WTC11 (cell line): Measurements from ENCODE around the gene CFAP58. TPM values are rescaled to one million over a fixed set of nuclear protein-coding genes. Genes with fewer than 3 reads are reported as not detected.

ENCODE experiments used
- ATAC-seq: fragments of 200-7000 bp; cut with Tn5 transposase; 2 replicates; pipeline ENCODE4 v1.10.0; 2021; ENCODE audit warnings: mild to moderate bottlenecking, moderate library complexity
- CTCF ChIA-PET: fragments of 300-600 bp; sonication (Branson Sonifier 250); formaldehyde crosslinking; loops from one replicate; lab custom pipeline; 2021; ENCODE audit warnings: antibody characterized with exemption; lab: Charles Lee
- POLR2A ChIA-PET: fragments of 350-600 bp; sonication (Branson Sonifier 250); formaldehyde crosslinking; loops from one replicate; lab custom pipeline; 2021; ENCODE audit warnings: antibody characterized with exemption; lab: Charles Lee
- DNase-seq: peaks from one replicate; pipeline ENCODE4 v3.0.0; 2021; ENCODE audit warnings: low spot score
- H3K27ac Mint-ChIP-seq: 2 replicates; pipeline ENCODE4 v1.8.0; 2021; ENCODE audit warnings: mixed read lengths
- H3K27me3 Mint-ChIP-seq: 2 replicates; pipeline ENCODE4 v1.8.0; 2021; ENCODE audit warnings: low read depth, mild to moderate bottlenecking, moderate library complexity, mixed read lengths
- H3K36me3 Mint-ChIP-seq: 2 replicates; pipeline ENCODE4 v1.8.0; 2021; ENCODE audit warnings: mixed read lengths
- H3K4me1 Mint-ChIP-seq: 2 replicates; pipeline ENCODE4 v1.8.0; 2022; ENCODE audit warnings: mixed read lengths
- H3K4me3 Mint-ChIP-seq: 2 replicates; pipeline ENCODE4 v1.8.0; 2021; ENCODE audit warnings: mild to moderate bottlenecking, moderate library complexity, mixed read lengths
- H3K9me3 Mint-ChIP-seq: 2 replicates; pipeline ENCODE4 v1.8.0; 2021; ENCODE audit warnings: mixed read lengths
- ATF2 ChIP-seq: sonication (generic); formaldehyde crosslinking; IDR thresholded peaks from 2 replicates; pipeline ENCODE4 v1.8.1; 2022; ENCODE audit warnings: low read depth, missing genetic modification reagents, borderline replicate concordance
- ATF6 ChIP-seq: sonication (generic); formaldehyde crosslinking; IDR thresholded peaks from 2 replicates; pipeline ENCODE4 v1.8.1; 2023; ENCODE audit warnings: mild to moderate bottlenecking, missing genetic modification reagents
- ELF4 ChIP-seq: sonication (generic); formaldehyde crosslinking; IDR thresholded peaks from 2 replicates; pipeline ENCODE4 v1.8.1; 2022; ENCODE audit warnings: low read depth, mild to moderate bottlenecking, moderate library complexity, missing genetic modification reagents
- GRHL2 ChIP-seq: fragments of 250-450 bp; sonication (Bioruptor Pico); IDR thresholded peaks from 2 replicates; pipeline ENCODE4 v1.8.0; 2022; ENCODE audit warnings: mild to moderate bottlenecking, moderate library complexity; ENCODE audit not compliant: insufficient replicate concordance, severe bottlenecking
- MAX ChIP-seq: sonication (generic); formaldehyde crosslinking; IDR thresholded peaks from 2 replicates; pipeline ENCODE4 v1.8.0; 2022; ENCODE audit warnings: mild to moderate bottlenecking, missing genetic modification reagents
- OVOL2 ChIP-seq: fragments of 250-450 bp; sonication (Bioruptor Pico); IDR thresholded peaks from 2 replicates; pipeline ENCODE4 v1.9.0; 2021; ENCODE audit warnings: mild to moderate bottlenecking, borderline replicate concordance
- PRDM15 ChIP-seq: sonication (generic); formaldehyde crosslinking; IDR thresholded peaks from 2 replicates; pipeline ENCODE4 v1.8.0; 2022; ENCODE audit warnings: missing genetic modification reagents
- PRRX2 ChIP-seq: fragments of 250-450 bp; sonication (Bioruptor Pico); IDR thresholded peaks from 2 replicates; pipeline ENCODE4 v1.8.0; 2021; ENCODE audit warnings: mild to moderate bottlenecking
- ZNF416 ChIP-seq: fragments of 250-450 bp; sonication (Bioruptor Pico); IDR thresholded peaks from 2 replicates; pipeline ENCODE4 v1.9.0; 2021; ENCODE audit warnings: mild to moderate bottlenecking, inconsistent platforms
- ZNF423 ChIP-seq: fragments of 250-450 bp; sonication (Bioruptor Pico); IDR thresholded peaks from 2 replicates; pipeline ENCODE4 v2.1.2; 2022; ENCODE audit warnings: mild to moderate bottlenecking, moderate library complexity
- ZNF425 ChIP-seq: fragments of 250-450 bp; sonication (Bioruptor Pico); conservative IDR thresholded peaks from 2 replicates; pipeline ENCODE4 v1.9.0; 2021; ENCODE audit warnings: mild to moderate bottlenecking
- ZNF532 ChIP-seq: fragments of 250-450 bp; sonication (Bioruptor Pico); IDR thresholded peaks from 2 replicates; pipeline ENCODE4 v1.9.0; 2021; ENCODE audit warnings: mild to moderate bottlenecking, borderline replicate concordance
- ZNF671 ChIP-seq: fragments of 250-450 bp; sonication (Bioruptor Pico); IDR thresholded peaks from 2 replicates; pipeline ENCODE4 v1.8.0; 2021; ENCODE audit warnings: mild to moderate bottlenecking
- total RNA-seq: library from RNA; stranded (reverse); gene quantifications from 3 replicates; pipeline ENCODE4 v1.2.3, GENCODE V29; 2021

CFAP58 gene
- total RNA-seq, 1 experiment from 2014 or later = 1.0 TPM

- TF ChIP-seq ZNF425 (CRISPR knock-in tag) (no peak), OVOL2 (CRISPR knock-in tag) (no peak)
These were observed 33.7 kb downstream of the CFAP58 start (continued) for GRCh38 chr10:104387130-104387888.

- H3K27me3 Mint-ChIP-seq = no peaks in the 10 kb centered on the region
- ATAC-seq (no peak), DNase-seq (no peak)
- H3K4me1 Mint-ChIP-seq = peaks cover 11% of the 10 kb centered on the region
- no peaks in the 10 kb centered on the region for H3K36me3 Mint-ChIP-seq
- ChIA-PET POLR2A (no interaction called here), CTCF (no interaction called here)
- H3K4me3 Mint-ChIP-seq = no peak overlapping the region
- peaks cover 3% of the 10 kb centered on the region; the same call in 1 of the 2 replicates for H3K9me3 Mint-ChIP-seq
- no peak overlapping the region for H3K27ac Mint-ChIP-seq
- TF ChIP-seq ELF4 (CRISPR knock-in tag) = no peak
- no peak for TF ChIP-seq ZNF423 (CRISPR knock-in tag)
- TF ChIP-seq ZNF425 (CRISPR knock-in tag) = no peak
- no peak for TF ChIP-seq PRRX2
- TF ChIP-seq ATF2 (CRISPR knock-in tag) = no peak
- no peak for TF ChIP-seq ZNF416 (CRISPR knock-in tag)
- no peak for TF ChIP-seq PRDM15 (CRISPR knock-in tag)
- TF ChIP-seq GRHL2 = no peak
- TF ChIP-seq ATF6 (CRISPR knock-in tag) = no peak
- no peak for TF ChIP-seq ZNF671
- TF ChIP-seq ZNF532 (CRISPR knock-in tag) = no peak
- no peak for TF ChIP-seq MAX (CRISPR knock-in tag)
These were observed 35.2 kb downstream of the CFAP58 start for GRCh38 chr10:104388830-104389229.
